ENCODE data around the gene HRK. TPM values are rescaled to one million over a fixed set of nuclear protein-coding genes. Genes with fewer than 3 reads are reported as not detected.

The HRK gene
- total RNA-seq, 1 experiment from 2014 or later: 3.5 TPM

GRCh38 chr12:116919247-116919661 is 38.0 kb upstream of the HRK start:
- Mint-ChIP-seq H3K27me3 (ENCODE audit: low read depth) (no peaks in the 10 kb centered on the region), H3K9me3 (no peaks in the 10 kb centered on the region), H3K27ac (no peak overlapping the region), H3K4me3 (no peak overlapping the region), H3K36me3 (no peaks in the 10 kb centered on the region; the same call in 1 of the 2 replicates), H3K4me1 (peaks cover 17% of the 10 kb centered on the region)
- ATAC-seq: no peak
- DNase-seq (ENCODE audit: low spot score): no peak
- ChIA-PET POLR2A (interaction anchor here (0.7 kb wide), 1 partner anchor 32 kb away, joined by 3 read pairs; no protein-coding TSS in a partner anchor), CTCF (interaction anchor here (1.4 kb wide), 1 partner anchor 8 kb away, joined by 4 read pairs; no protein-coding TSS in a partner anchor)
- TF ChIP-seq ZNF281 (CRISPR knock-in tag; IDR thresholded peaks at IDR 0.05) (no peak), SOX15 (CRISPR knock-in tag; IDR thresholded peaks at IDR 0.05) (no peak), USF2 (CRISPR knock-in tag; IDR thresholded peaks at IDR 0.05) (no peak), ESRRA (CRISPR knock-in tag; IDR thresholded peaks at IDR 0.05; ENCODE audit: borderline replicate concordance) (no peak), SMAD3 (CRISPR knock-in tag; IDR thresholded peaks at IDR 0.05; ENCODE audit: borderline replicate concordance) (no peak), CREB1 (CRISPR knock-in tag; IDR thresholded peaks at IDR 0.05) (no peak), STAT6 (CRISPR knock-in tag; conservative IDR thresholded peaks at IDR 0.05; ENCODE audit: low read depth) (no peak), TEAD1 (CRISPR knock-in tag; IDR thresholded peaks at IDR 0.05) (no peak), NFYB (CRISPR knock-in tag; conservative IDR thresholded peaks at IDR 0.05; ENCODE audit: low read depth) (no peak), KAT7 (CRISPR knock-in tag; IDR thresholded peaks at IDR 0.05; ENCODE audit: borderline replicate concordance) (no peak), PREB (CRISPR knock-in tag; IDR thresholded peaks at IDR 0.05; ENCODE audit: borderline replicate concordance) (no peak), RORB (CRISPR knock-in tag; IDR thresholded peaks at IDR 0.05) (no peak), CTCF (IDR thresholded peaks at IDR 0.05) (no peak)
- TF ChIP-seq, protein P1, sequence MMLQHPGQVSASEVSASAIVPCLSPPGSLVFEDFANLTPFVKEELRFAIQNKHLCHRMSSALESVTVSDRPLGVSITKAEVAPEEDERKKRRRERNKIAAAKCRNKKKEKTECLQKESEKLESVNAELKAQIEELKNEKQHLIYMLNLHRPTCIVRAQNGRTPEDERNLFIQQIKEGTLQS (CRISPR knock-in tag; conservative IDR thresholded peaks at IDR 0.05): no peak
- TF ChIP-seq, protein P2, sequence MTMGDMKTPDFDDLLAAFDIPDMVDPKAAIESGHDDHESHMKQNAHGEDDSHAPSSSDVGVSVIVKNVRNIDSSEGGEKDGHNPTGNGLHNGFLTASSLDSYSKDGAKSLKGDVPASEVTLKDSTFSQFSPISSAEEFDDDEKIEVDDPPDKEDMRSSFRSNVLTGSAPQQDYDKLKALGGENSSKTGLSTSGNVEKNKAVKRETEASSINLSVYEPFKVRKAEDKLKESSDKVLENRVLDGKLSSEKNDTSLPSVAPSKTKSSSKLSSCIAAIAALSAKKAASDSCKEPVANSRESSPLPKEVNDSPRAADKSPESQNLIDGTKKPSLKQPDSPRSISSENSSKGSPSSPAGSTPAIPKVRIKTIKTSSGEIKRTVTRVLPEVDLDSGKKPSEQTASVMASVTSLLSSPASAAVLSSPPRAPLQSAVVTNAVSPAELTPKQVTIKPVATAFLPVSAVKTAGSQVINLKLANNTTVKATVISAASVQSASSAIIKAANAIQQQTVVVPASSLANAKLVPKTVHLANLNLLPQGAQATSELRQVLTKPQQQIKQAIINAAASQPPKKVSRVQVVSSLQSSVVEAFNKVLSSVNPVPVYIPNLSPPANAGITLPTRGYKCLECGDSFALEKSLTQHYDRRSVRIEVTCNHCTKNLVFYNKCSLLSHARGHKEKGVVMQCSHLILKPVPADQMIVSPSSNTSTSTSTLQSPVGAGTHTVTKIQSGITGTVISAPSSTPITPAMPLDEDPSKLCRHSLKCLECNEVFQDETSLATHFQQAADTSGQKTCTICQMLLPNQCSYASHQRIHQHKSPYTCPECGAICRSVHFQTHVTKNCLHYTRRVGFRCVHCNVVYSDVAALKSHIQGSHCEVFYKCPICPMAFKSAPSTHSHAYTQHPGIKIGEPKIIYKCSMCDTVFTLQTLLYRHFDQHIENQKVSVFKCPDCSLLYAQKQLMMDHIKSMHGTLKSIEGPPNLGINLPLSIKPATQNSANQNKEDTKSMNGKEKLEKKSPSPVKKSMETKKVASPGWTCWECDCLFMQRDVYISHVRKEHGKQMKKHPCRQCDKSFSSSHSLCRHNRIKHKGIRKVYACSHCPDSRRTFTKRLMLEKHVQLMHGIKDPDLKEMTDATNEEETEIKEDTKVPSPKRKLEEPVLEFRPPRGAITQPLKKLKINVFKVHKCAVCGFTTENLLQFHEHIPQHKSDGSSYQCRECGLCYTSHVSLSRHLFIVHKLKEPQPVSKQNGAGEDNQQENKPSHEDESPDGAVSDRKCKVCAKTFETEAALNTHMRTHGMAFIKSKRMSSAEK (CRISPR knock-in tag; IDR thresholded peaks at IDR 0.05; ENCODE audit: borderline replicate concordance): no peak
- TF ChIP-seq, protein P3, sequence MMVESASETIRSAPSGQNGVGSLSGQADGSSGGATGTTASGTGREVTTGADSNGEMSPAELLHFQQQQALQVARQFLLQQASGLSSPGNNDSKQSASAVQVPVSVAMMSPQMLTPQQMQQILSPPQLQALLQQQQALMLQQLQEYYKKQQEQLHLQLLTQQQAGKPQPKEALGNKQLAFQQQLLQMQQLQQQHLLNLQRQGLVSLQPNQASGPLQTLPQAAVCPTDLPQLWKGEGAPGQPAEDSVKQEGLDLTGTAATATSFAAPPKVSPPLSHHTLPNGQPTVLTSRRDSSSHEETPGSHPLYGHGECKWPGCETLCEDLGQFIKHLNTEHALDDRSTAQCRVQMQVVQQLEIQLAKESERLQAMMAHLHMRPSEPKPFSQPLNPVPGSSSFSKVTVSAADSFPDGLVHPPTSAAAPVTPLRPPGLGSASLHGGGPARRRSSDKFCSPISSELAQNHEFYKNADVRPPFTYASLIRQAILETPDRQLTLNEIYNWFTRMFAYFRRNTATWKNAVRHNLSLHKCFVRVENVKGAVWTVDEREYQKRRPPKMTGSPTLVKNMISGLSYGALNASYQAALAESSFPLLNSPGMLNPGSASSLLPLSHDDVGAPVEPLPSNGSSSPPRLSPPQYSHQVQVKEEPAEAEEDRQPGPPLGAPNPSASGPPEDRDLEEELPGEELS (CRISPR knock-in tag; IDR thresholded peaks at IDR 0.05): no peak
